CD4-positive, alpha-beta T cell treated with Interferon gamma for 1 hour (primary cell): Measurements from ENCODE around the gene NBPF1.
"Not testable (repeated sequence)": the region's sequence is repeated elsewhere in the genome, so short reads cannot be mapped to it uniquely, and the experiment has no call there.

ENCODE experiments used
- DNase-seq: peaks from one replicate; pipeline ENCODE4 v3.0.0-alpha.2; 2020

Gene NBPF1

DNA sequence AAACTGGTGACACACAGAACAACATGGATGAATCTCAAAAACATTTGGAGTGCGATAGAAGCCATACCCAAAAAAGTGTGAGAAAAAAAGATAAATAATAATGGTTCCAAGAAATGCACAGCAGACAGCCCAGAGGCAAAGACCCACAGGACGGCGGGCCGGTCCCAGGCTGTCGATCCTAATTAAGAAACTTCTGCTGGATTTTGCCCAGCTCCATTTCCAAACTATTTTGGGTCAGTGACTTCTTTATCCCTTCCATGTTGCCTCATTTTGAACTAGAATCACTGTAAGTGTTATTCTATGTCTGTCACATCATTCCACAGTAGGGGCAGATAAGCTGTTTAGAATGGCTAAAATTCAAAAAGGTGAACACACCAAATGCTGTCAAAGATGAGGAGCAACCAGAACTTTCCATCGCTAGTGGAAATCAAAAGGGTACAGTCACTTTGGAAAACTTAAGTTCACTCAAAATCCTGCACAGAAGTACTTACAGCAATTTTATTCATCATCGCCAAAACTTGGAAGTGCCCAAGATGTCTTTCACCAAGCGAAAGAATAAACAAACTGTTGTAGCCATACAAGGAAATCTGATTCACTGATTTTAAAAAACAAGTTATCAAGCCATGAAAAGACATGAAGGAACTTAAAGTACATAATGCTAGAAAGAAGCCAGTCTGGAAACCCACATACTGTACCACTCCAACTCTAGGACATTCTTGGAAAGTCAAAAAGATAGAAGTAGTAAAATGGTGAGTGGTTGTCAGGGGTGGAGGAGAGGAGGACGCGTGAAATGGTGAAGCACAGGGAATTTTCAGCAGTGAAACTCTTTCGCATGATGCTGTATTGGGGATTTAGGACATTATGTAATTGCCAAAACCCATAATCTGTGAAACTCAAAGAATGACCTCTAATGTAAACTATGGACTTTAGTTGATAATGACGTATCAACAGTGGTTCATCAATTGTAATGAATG lies 7.5 kb downstream of the NBPF1 start:
- no peak for DNase-seq

DNA sequence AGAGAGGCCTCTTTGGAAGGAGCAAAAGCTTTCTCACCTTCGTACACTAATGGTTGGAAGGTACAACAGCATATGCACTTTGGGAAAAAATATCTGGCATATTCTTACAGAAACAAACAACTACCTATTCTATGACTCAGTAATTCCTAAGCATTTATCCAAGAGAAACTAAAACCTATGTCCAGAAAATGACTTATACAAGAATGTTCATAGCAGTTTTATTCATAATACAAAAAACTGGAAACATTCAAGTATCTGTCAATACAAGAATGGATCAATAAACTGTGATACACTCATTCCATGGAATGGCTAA lies 8.2 kb downstream of the NBPF1 start:
- DNase-seq: no peak

DNA sequence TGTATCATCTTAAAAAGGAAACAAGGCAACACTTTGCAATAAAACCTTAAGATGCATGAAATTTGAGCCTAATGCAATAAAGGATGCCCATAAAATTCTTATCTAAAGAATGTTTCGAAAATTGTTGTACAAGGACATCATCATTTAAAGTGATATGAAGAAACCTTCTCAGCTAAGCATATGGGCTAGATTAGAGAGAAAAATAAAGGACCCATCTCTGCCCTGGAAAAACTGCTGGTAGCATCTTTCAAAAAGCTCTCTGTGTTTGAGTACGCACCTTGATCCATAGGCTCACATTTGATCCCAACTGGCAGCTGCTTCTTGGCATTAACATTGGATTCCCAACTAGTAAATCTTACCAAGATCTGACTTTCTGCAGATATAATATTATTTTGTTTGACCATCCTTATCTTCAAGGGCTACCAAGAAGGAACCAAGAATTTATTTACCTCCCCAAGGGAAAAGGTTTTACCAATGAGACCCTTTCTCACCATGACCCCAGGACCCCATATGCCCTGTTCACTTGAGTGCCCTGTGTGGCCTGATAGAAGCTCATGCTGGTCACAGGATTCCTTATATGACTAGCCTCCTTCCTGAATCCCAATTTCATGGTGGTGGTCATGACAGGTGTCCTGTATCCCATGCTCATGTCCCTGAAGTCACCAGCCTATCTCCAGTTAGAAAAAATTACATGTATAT lies 8.7 kb downstream of the NBPF1 start:
- DNase-seq: not testable (repeated sequence)

DNA sequence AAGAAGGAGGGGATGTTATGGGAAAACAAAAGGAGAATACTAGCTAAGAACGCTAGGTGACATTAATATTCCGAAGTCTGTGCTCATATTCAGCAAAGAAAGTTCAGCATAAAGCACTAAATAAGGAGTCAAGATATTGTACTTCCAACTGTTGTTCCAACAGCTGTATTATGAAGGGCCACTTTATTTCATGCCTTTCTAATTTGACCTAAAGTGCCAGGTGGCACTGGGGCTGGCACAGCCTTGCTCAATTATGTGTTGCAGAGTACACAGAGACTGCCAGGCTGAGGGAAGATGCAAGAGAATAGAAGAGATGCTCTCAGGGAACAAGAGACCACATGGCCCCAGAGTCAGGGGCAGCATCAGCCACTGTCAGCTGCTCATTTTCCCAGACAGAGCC lies 9.7 kb downstream of the NBPF1 start:
- not testable (repeated sequence) for DNase-seq

DNA sequence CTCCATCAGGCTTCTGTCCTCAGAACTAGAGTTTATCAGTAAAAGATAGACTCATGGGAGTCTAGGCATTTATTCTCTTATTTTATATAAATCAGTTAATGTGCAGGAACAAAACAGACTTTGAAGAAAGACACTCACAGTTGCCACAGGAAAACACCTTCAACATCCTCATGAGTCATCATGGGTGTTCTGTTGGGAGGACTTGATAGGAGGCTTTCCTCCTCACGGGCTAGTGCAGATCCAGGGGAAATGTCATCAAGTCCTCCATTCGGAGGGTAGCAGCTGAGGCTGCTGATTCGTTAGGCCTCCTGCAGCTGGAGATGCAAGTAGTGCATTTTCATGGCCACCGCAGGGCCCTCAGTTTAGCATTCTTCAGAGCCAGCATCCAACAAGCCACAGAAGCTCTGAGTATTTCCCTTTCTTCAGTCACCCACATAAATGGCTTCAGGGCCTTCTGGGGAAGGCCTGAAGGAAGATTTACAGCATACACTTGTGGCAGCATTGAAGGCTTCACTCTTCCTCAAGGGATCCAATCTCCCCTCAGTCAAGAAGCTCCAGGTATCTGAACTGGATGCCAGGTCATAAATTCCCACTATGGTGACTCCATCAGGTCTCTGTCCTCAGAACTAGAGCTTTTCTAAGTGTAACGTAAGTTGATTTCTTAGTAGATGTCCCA lies 10.9 kb downstream of the NBPF1 start:
- DNase-seq: not testable (repeated sequence)

DNA sequence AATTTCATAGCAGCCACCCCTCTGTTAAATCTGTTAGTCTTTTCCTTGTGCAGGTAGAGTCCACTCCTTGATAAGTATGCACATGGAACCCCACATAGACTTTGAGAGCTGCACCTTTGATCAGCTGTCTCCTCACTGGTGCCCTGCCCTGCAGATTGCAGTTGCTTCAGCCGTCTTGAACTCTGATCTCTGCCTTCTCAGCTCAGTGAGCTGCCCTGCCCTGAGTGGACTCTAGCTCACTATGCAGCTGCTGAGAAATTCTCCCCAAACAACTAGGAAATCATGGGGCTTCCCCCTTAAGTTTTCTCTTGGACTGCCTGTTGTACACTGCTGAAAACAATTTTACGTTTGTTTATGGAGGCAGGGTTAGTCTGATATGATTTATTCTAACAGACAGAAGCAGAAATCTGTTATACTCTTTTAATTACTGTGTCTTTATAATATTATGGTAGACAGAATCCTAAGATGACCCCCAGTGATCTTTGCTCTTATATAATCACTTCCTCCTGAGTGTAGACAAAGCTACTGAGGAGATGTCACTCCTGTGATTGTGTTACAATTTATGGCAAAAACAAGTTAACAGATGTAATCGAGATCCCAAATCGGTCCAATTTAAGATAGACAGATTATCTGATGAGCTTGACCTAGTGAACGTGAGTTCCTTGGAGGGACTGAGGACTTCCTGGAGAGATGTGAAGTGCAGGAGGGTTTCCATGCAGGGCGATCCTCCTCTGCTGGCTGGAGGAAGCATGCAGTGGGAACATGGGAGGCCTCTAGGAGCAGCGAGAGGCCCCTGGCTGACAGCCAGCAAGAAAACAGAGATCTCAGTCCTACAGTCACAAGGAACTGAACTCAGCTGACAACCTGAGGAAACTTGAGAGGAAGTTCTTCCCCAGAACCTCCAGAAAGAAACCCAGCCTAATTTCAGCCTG lies 12.2 kb downstream of the NBPF1 start:
- not testable (repeated sequence) for DNase-seq

DNA sequence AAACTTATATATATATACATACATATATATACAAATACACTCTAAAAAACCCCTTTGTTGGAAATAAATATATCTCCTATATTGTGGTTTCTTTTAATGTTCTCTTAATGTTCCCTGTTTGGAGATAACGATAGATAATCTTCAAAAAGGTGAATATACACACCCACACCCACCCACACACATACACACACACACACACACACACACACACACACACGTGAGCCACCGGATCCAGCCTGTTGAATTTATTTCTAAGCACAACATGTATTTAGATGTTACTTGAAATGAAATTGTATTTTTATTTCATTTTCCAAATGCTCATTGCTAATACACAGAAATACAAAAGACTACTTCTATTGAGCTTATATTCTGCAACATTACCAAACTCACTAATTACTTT lies 14.0 kb downstream of the NBPF1 start:
- DNase-seq: not testable (repeated sequence)

DNA sequence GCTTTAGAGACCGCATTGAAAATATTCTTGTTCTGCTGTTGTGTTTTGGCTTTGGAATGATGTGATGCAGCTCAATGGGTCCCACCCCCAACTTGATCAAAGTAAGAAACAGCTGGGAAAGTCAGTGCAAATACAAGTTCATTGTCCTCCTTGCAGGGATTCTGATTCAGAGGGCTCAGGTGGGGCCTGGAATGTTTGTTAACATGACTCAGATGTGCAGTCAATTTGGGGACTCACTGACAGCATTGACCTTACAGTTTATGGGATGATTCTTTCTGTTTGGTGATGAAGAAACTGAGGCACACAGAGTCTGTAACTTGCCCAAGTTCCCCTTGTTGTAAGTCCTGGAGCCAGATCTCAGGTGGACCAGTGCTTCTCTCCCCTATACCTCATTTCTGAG lies 18.1 kb downstream of the NBPF1 start:
- DNase-seq: not testable (repeated sequence)

DNA sequence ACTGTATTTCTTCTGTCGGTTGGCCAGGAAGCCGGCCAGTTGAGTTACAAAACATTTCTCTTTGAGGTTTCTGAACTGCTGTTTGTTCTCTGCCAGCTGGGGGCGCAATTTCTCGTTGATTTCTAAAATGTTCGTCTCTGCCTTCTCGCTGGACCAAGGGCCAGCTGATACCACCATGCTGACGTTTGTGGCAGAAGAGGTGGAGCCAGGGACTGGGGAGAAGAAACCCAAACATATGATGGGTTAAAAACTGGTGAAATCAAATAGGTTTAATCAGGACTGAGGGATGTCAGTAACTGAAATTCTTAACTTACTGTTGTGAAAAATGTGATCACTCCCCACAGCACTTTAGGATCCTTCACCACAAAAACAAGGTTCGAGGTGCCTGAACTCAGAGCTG lies 21.5 kb downstream of the NBPF1 start:
- DNase-seq: not testable (repeated sequence)

DNA sequence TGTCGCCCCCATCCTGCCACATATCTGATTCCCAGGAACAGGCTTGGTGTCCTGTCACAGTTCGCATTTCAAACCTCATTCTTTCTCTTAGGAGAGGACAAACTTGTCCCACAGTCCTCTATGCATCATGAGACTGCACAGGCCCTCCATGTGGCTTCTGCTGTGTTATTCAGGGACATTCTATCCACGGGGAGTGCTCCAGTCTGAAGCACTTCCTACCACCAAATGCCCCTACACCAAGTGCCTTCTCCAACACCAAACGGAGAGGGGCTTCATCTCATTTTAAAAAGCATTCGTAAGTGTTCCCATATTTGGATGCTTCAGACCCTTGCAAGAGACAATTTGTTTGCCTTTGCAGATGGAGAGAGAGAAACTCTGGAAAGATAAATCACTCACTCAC lies 25.3 kb downstream of the NBPF1 start:
- not testable (repeated sequence) for DNase-seq

DNA sequence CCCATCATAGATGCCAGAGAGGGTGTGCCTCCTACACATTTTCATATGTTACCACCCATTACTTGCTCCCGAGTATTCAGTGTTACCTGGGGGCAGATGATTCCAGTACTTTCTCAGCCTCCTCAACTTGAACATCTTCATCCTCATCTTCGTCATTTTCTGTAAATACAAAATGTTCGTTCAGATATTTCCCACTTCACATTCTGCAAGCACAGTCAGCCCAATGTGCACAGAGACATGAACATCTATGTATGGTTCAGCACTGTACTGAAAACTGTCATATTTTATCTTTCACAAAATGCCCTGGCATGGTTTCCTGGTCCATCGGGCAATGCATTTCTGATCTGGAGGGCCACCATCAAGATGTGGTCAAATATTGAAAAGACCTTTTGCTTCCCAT lies 25.7 kb downstream of the NBPF1 start:
- DNase-seq: not testable (repeated sequence)

DNA sequence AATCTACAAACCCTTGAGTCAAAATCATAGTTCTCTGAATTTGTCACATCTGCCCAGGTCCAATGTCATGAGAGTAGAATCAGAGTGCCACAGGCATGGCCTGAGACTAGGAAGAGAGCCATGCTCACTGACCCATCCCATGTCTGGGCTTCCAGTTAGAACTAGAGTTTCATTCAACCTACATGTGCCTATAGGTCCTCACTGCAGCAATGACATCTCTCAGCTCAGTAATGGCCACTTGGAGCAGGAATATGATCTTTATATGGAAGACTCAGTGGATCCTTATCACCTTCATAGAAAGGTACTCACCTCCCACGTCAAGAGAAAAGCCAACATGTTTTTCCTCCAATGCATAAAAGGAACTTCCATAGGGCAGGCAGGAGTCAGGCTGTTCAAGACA lies 48.0 kb downstream of the NBPF1 start:
- not testable (repeated sequence) for DNase-seq

DNA sequence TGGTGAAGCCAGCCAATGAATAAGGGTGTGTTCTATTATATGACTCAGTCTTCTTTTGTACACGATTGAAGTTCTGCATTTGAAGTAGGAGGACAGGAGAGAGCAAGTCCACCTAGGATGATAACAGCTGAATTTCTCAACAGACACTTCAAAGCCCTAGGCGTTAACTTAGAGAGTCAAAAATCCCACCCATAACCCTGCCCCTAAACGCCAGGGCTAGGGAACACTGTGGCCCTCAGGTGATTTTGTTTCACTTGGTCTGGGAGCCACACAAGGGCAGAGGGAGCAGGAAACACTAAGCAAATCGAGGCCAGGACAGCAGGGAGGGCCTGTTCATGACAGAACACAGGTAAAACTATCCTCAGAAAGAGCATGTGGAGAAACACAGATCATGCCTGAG lies 52.3 kb downstream of the NBPF1 start:
- not testable (repeated sequence) for DNase-seq

DNA sequence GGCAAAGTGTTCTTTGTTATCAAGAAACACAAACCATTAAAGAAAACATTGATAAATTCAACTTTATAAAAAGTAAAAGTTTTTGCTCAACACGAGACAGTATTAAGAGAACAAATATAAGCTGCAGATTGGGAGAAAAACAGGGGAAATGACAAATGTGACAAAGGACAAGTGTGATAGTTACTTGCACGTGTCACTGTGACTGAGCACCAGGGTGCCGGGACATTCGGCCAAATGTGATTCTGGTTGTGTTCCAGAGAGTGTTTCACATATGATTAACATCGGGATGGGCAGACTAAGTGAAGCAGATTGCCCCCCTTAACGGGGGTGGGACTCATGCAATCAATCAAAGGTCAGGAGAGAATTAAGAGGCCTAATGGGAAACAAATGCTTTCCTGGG lies 52.9 kb downstream of the NBPF1 start:
- DNase-seq: not testable (repeated sequence)

DNA sequence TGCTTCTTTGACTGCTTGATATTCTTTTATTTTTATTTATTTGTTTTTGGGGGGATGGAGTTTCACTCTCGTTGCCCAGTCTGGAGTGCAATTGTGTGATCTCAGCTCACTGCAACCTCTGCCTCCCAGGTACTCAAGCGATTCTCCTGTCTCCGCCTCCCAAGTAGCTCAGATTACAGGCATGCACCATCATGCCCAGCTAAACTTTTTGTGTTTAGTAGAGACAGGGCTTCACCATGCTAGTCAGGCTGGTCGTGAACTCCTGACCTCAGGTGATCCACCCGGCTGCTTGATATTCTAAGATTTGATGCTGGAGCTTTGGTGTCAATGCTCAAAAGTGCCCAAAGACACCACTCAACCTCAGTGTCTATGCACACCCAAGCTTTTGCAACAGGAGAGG lies 53.7 kb downstream of the NBPF1 start:
- DNase-seq: not testable (repeated sequence)

DNA sequence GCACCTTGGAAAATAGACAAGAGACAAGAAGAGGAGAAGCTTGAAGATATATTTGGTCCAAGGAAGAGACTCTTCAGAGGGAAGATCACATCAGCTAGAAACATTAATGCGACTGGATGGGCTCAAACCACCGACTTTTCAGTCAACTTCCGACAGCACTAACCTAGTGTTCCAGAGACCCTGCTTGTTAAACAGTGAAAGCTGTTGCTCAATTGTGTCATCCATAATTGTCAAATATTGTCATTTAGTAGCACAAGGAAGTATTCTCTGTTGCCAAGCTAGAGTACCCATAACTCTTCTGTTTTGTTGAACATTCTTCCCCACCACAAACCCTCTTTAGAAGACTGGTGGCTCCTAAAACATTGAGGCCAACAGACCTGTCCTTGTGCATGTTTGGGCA lies 56.3 kb downstream of the NBPF1 start:
- not testable (repeated sequence) for DNase-seq

DNA sequence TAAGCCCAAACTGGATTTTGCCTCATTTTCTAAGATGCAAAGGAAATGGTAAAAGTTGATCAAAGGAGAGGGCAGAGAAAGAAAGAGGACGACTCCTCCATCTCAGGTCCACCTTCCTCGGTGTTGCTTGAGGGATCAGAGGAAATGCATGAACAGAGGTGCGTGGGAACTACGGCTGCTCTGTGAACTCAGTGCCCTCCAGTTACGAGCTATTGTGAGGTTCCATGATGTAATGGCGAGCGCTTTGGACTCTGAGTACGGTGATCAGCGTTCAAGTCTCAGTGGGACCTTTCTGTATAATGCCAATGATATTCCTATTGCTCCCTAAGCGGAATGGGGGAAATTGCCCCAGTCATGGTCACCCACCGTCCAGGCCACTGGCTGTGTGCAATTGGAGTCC lies 60.1 kb downstream of the NBPF1 start:
- not testable (repeated sequence) for DNase-seq

DNA sequence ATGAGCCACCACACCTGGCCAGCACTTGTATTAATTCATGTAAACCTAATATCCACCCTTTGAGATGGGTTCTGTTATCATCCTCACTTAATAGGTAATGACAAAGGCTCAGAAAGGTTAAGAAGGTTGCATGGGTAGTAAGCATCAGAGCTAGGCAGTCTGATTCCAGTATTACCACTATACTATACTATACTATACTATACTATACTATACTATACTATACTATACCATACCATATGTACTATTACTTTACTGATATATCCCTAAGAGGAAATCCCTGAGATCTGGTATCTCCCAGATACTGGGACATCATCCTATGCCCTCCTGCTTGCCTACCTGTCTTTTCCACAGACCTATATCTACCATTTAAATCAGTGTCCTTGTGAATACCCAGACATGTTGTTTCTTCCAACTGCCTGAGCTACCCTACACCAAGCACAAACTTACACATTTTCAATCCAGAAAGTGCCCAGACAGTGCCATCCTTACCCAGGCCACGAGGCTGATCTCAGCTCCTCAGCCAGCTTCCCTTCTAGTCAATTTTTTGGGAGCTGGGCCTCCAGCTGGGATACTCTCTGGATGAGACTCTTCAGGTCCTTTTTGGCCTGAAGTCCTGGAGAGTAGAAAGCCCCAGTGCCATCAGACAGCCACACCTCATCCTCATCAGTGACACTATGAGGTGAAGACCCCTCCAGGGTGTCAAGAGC lies 63.0 kb downstream of the NBPF1 start:
- not testable (repeated sequence) for DNase-seq

DNA sequence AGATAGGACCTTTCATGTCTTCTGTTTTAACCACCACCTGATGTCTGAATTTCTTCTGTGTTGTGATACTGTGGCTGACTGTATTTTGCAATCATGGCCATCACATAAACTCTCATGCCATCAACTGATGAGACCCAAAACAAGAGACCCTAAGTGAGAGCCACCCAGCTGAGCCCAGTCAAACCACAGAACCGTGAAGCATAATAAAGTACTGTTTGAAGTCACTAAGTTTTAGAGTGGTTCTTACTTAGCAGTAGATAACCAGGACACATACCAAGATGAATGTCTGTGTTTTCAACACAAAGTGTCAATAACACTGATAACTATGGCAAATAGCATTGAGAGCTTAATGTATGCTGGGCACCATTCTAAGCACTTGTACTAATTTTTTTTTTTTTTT lies 63.8 kb downstream of the NBPF1 start:
- DNase-seq: not testable (repeated sequence)

DNA sequence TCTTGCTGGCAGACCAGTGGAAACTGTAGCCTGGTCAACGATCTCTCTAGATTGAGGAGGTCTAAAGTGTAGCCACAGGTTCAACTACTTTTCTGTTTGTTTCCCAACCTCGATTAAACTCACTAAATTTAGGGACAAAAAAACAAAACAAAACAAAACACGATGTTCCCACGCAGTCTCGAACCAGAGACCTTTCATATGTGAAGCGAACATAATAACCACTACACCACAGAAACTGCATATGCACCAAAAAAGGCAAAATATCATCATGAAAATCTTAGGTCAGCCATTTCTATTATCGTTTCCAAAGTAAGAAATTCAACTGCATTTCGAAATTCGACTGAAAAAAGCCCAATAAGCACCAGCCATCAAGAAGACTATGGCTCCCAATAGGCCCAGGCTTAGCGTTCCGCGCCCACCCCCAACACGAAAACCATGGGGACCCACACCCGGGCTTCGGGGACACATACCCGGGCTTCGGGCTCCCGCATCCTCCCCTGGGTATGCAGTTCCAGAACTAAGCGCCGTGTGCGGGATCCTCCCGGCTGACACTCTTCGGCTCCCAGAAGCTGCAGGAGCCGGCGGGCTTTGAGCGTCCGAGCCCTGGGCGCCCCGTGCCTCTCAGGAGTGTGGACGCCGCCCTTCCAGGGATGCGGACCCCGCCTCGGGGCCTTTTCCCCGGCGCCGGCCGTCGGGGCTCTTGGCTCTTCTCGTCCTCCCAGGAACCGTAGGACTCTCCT lies 65.7 kb downstream of the NBPF1 start:
- not testable (repeated sequence) for DNase-seq

DNA sequence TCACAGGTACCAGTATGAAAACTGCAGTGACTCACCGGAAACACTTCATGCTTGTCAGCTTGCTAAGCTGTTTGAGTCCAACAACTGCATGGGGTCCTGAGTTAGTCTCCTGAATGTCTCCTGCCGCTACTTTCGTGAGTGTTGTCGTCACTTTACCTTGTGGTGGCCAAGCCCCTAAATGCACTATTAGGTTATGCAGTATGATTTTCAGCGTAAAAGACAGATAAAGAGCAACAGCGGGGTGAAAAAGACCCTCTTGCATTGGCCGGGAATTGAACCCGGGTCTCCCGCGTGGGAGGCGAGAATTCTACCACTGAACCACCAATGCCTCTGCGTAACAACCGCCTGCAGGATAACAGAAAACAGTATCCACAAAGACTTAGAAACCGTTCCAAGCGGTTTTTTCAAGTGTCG lies 67.7 kb downstream of the NBPF1 start:
- not testable (repeated sequence) for DNase-seq
